ENCODE measurements around the gene LCN6.

GRCh38 chr9:136714096-136714892 is 34.0 kb downstream of the LCN6 start:
- no peak for TF ChIP-seq CTCF (IDR thresholded peaks at IDR 0.05; ENCODE audit: low read depth, low read length, poor library complexity, severe bottlenecking)
- no peak for TF ChIP-seq EZH2phosphoT487 (IDR thresholded peaks at IDR 0.05; ENCODE audit: borderline replicate concordance, low read length)
